Hepatocyte (in vitro differentiated cells): ENCODE measurements around the gene AFAP1. TPM values are rescaled to one million over a fixed set of nuclear protein-coding genes. Genes with fewer than 3 reads are reported as not detected.
A peak's percentile ranks its signal among the peaks of the same experiment; 100 is the strongest.

Experiments
- DNase-seq: peaks from one replicate; pipeline ENCODE4 v3.0.0-alpha.2; 2016; ENCODE audit warnings: low spot score
- H2AFZ ChIP-seq: fragments of 200-600 bp; sonication (generic); 2 replicates; pipeline ENCODE4 v1.6.0; 2016; ENCODE audit warnings: antibody characterized with exemption, mild to moderate bottlenecking
- H3K27ac ChIP-seq: fragments of 200-600 bp; sonication (generic); 2 replicates; pipeline ENCODE4 v1.5.1; 2016; ENCODE audit warnings: mild to moderate bottlenecking
- H3K27me3 ChIP-seq: fragments of 200-600 bp; sonication (generic); 2 replicates; pipeline ENCODE4 v1.6.1; 2016
- H3K36me3 ChIP-seq: fragments of 200-600 bp; sonication (generic); replicated peaks from 2 replicates; pipeline ENCODE4 v1.5.1; 2016; ENCODE audit warnings: low read depth; ENCODE audit not compliant: insufficient read depth
- H3K4me1 ChIP-seq: fragments of 200-600 bp; sonication (generic); 2 replicates; pipeline ENCODE4 v1.5.1; 2016; ENCODE audit warnings: mild to moderate bottlenecking, moderate library complexity; ENCODE audit not compliant: insufficient read depth
- H3K4me2 ChIP-seq: fragments of 200-600 bp; sonication (generic); 2 replicates; pipeline ENCODE4 v1.6.0; 2016
- H3K4me3 ChIP-seq: fragments of 200-600 bp; sonication (generic); 2 replicates; pipeline ENCODE4 v1.5.1; 2016; ENCODE audit warnings: mild to moderate bottlenecking
- H3K79me2 ChIP-seq: fragments of 200-600 bp; sonication (generic); 2 replicates; pipeline ENCODE4 v1.6.0; 2017; ENCODE audit warnings: mild to moderate bottlenecking
- H3K9me2 ChIP-seq: fragments of 200-600 bp; sonication (generic); replicated peaks from 2 replicates; pipeline ENCODE4 v1.6.0; 2017; ENCODE audit warnings: mild to moderate bottlenecking; ENCODE audit not compliant: insufficient read depth
- H3K9me3 ChIP-seq: fragments of 200-600 bp; sonication (generic); 2 replicates; pipeline ENCODE4 v1.5.1; 2016; ENCODE audit warnings: low read depth, mild to moderate bottlenecking
- H4K20me1 ChIP-seq: fragments of 200-600 bp; sonication (generic); 2 replicates; pipeline ENCODE4 v1.6.0; 2016; ENCODE audit warnings: mild to moderate bottlenecking; ENCODE audit not compliant: insufficient read depth, poor library complexity, severe bottlenecking
- CTCF ChIP-seq: fragments of 200-600 bp; sonication (generic); IDR thresholded peaks from 2 replicates; pipeline ENCODE4 v1.5.1; 2016; ENCODE audit warnings: antibody characterized with exemption, mild to moderate bottlenecking; ENCODE audit not compliant: poor library complexity
- EZH2 ChIP-seq: fragments of 200-600 bp; sonication (generic); IDR thresholded peaks from 2 replicates; pipeline ENCODE4 v1.6.1; 2016; ENCODE audit warnings: antibody characterized with exemption, mild to moderate bottlenecking, borderline replicate concordance
- EZH2phosphoT487 ChIP-seq: fragments of 200-600 bp; sonication (generic); IDR thresholded peaks from one replicate; pipeline ENCODE4 v1.6.1; 2018; ENCODE audit warnings: antibody characterized with exemption, mild to moderate bottlenecking, low read depth, moderate library complexity; ENCODE audit not compliant: unreplicated experiment, severe bottlenecking
- WGBS: methylation state at CpG from one replicate; pipeline ENCODE4 v1.1.6; 2016; ENCODE audit warnings: low lambda C conversion rate; ENCODE audit errors: missing lambda C conversion rate; 5-methylcytosine and 5-hydroxymethylcytosine counted together
- polyA plus RNA-seq: library from polyadenylated mRNA; unstranded; fragments of >200 nt; fragmentation: Nextera tagmentation; extraction: Ambion mirVana; gene quantifications from 2 replicates; pipeline ENCODE4 v1.2.1, GENCODE V29; 2016
- total RNA-seq: library from RNA; depleted of rRNA; stranded (reverse); fragments of >200 nt; gene quantifications from 2 replicates; pipeline ENCODE4 v1.2.3, GENCODE V29; 2014

Gene AFAP1
- total and polyA plus RNA-seq, 2 experiments from 2014 or later: 9.3 to 16.2 TPM

- H3K27ac ChIP-seq: no peak overlapping the region
- H3K4me2 ChIP-seq: no peak overlapping the region
These were observed 32.5 kb downstream of the AFAP1 start for GRCh38 chr4:7907142-7907541.

DNA sequence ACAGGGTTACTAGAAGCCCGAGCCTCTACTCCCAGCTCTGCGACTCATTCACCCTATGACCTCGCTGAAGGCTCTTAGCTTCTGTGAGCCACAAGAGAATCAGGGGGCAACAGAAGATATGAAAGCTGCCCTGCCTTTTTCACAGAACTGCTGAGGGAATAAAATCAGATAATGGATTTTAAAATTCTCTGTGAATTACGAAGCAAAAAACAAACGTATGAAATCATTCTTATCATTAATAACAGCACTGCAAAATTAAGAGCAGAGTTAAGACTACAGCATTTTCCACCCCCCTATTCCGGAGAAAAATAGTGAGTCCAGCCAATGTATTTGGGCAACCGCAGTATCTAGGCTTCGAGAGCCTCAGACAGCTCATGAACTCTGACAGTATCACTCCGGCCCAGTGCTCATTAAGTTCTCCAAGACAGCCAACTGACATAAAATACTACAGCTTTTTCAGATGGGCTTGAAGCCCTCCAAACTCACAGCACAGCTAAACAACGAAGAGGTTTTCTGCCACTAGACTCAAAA lies 33.4 kb downstream of the AFAP1 start:
- Histone ChIP-seq H3K36me3 (no peaks in the 10 kb centered on the region), H3K9me2 (no peaks in the 10 kb centered on the region), H3K27ac (peak overlapping the region; percentile 20), H3K4me3 (no peak overlapping the region), H3K27me3 (no peaks in the 10 kb centered on the region), H3K9me3 (no peaks in the 10 kb centered on the region), H3K4me2 (peak overlapping the region; percentile 11), H4K20me1 (peaks cover 16% of the 10 kb centered on the region), H3K79me2 (peaks cover 87% of the 10 kb centered on the region), H2AFZ (no peak overlapping the region), H3K4me1 (peaks cover 37% of the 10 kb centered on the region)
- 84% methylated on average over 10 of the region's 10 CpGs for WGBS
- no peak for TF ChIP-seq CTCF
- no peak for TF ChIP-seq EZH2
- no peak for TF ChIP-seq EZH2phosphoT487
- DNase-seq: no peak

More at GRCh38 chr4:7907142-7907541, 32.5 kb downstream of the AFAP1 start:
- H3K4me3 ChIP-seq: no peak overlapping the region
- H3K27me3 ChIP-seq: no peaks in the 10 kb centered on the region
- peaks cover 45% of the 10 kb centered on the region for H3K4me1 ChIP-seq
- TF ChIP-seq EZH2: no peak
- no peak for TF ChIP-seq EZH2phosphoT487
- TF ChIP-seq CTCF: no peak
- 36% methylated on average over 2 of the region's 2 CpGs for WGBS
- H3K9me3 ChIP-seq: no peaks in the 10 kb centered on the region
- H4K20me1 ChIP-seq: peaks cover 16% of the 10 kb centered on the region
- no peak overlapping the region for H2AFZ ChIP-seq
- H3K9me2 ChIP-seq: no peaks in the 10 kb centered on the region
- no peaks in the 10 kb centered on the region for H3K36me3 ChIP-seq
- DNase-seq: no peak
- H3K79me2 ChIP-seq: peaks cover 85% of the 10 kb centered on the region

DNA sequence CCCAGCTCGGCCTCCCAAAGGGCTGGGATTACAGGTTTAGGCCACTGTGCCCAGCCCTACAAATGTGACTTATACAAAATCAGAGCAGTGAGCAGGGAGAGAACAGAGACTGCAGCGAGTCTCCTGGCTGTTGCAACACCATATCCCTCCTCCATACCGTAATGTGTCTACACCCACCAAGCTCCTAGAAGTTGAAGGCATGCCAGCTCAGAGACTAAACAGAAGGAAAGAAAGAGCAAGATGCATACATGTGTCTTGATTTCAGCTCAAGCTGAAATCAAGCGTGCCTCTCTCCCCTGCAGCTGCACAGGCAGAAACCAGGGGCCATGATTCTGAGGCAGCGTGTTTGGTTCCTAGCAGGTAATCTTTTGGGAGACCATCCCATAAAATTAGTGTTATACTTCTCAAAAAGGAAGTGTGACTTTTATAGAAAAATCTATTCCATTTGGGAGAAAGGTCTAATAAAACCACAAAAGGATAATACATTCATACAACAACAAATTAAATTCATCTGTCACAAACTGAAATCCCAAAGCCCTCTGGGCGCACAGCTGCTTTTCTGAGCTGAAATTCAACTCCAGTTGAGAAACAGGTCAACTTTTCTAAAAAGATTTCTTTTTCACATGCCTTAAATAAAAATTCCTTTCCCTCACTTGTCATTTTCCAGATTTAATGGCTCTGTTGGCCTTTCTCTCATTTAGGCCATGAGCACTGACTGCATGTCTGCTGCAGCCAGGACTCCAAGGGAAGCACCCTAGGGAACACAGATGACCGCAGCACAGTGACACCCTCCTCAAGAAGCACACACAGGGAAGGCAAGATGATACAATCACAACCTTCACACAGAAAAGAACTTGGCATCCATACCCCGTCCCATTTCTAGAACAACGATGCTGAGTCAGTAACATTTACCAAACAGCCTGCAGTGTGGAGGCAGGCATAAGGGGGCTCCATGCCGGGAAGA lies 34.4 kb downstream of the AFAP1 start:
- peak overlapping the region; percentile 11 for H3K4me2 ChIP-seq

More for the DNA sequence above, 34.4 kb downstream of the AFAP1 start:
- Histone ChIP-seq H3K4me3 (no peak overlapping the region), H3K27ac (peak overlapping the region; percentile 20), H3K36me3 (no peaks in the 10 kb centered on the region), H3K9me2 (no peaks in the 10 kb centered on the region), H3K4me1 (peaks cover 29% of the 10 kb centered on the region), H2AFZ (no peak overlapping the region), H3K27me3 (no peaks in the 10 kb centered on the region), H3K79me2 (peaks cover 88% of the 10 kb centered on the region), H4K20me1 (peaks cover 16% of the 10 kb centered on the region), H3K9me3 (no peaks in the 10 kb centered on the region)
- DNase-seq: peak; percentile 68
- no peak for TF ChIP-seq CTCF
- TF ChIP-seq EZH2phosphoT487: no peak
- TF ChIP-seq EZH2: no peak
- WGBS: 67% methylated on average over 10 of the region's 10 CpGs
